ENCODE data around the gene CDON. TPM values are rescaled to one million over a fixed set of nuclear protein-coding genes. Genes with fewer than 3 reads are reported as not detected.
A peak's percentile ranks its signal among the peaks of the same experiment; 100 is the strongest.

CDON gene
- total and polyA plus RNA-seq, 2 of the 13 experiments (the other 11 are each of a cell fraction or from before 2014, with no cell fraction given) = 9.6 to 12.8 TPM

DNA sequence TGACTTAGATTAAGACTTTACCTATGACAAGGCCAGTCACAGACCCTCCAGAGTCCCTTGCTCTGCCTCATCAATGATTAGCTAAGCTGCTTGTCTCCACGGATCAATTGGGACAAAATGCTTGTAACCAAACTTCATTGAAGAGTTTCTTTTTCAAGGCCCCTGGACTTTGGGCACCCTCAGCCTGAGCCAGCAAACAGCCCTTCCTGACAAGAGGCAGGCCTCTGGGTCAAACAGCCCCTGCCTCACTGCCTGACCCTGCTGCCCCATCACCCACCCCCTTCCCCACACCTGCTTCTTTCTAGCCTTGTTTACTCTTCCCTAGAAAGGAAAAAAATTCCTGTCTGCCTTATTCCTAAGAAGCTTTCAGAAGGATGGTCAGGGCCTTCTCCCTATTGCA is 26.3 kb upstream of the CDON start (continued):
- TF ChIP-seq ZNF318 (CRISPR knock-in tag; IDR thresholded peaks at IDR 0.05) (no peak), SOX6 (IDR thresholded peaks at IDR 0.05) (no peak), SOX6 (CRISPR knock-in tag; IDR thresholded peaks at IDR 0.05) (peak; percentile 88), ZBTB3 (CRISPR knock-in tag; IDR thresholded peaks at IDR 0.05; ENCODE audit: borderline replicate concordance, low read depth) (no peak), YEATS4 (CRISPR knock-in tag; IDR thresholded peaks at IDR 0.05; ENCODE audit: borderline replicate concordance) (peak; percentile 50; the same call in 1 of the 2 replicates), ARNT2 (CRISPR knock-in tag; IDR thresholded peaks at IDR 0.05; ENCODE audit: low read depth) (no peak), PRMT3 (CRISPR knock-in tag; IDR thresholded peaks at IDR 0.05; ENCODE audit: borderline replicate concordance, low read depth) (no peak), SMC3 (IDR thresholded peaks at IDR 0.05; ENCODE audit: low read length) (no peak), FOXJ3 (CRISPR knock-in tag; IDR thresholded peaks at IDR 0.05; ENCODE audit: borderline replicate concordance) (peak; percentile 71; the same call in 1 of the 2 replicates)
- TF ChIP-seq, protein P1, sequence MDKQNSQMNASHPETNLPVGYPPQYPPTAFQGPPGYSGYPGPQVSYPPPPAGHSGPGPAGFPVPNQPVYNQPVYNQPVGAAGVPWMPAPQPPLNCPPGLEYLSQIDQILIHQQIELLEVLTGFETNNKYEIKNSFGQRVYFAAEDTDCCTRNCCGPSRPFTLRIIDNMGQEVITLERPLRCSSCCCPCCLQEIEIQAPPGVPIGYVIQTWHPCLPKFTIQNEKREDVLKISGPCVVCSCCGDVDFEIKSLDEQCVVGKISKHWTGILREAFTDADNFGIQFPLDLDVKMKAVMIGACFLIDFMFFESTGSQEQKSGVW (CRISPR knock-in tag; IDR thresholded peaks at IDR 0.05; ENCODE audit: borderline replicate concordance) = no peak
- TF ChIP-seq, protein P2, sequence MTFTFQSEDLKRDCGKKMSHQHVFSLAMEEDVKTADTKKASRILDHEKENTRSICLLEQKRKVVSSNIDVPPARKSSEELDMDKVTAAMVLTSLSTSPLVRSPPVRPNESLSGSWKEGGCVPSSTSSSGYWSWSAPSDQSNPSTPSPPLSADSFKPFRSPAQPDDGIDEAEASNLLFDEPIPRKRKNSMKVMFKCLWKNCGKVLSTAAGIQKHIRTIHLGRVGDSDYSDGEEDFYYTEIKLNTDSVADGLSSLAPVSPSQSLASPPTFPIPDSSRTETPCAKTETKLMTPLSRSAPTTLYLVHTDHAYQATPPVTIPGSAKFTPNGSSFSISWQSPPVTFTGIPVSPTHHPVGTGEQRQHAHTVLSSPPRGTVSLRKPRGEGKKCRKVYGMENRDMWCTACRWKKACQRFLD (CRISPR knock-in tag; IDR thresholded peaks at IDR 0.05; ENCODE audit: borderline replicate concordance) = no peak
- TF ChIP-seq, protein P3, sequence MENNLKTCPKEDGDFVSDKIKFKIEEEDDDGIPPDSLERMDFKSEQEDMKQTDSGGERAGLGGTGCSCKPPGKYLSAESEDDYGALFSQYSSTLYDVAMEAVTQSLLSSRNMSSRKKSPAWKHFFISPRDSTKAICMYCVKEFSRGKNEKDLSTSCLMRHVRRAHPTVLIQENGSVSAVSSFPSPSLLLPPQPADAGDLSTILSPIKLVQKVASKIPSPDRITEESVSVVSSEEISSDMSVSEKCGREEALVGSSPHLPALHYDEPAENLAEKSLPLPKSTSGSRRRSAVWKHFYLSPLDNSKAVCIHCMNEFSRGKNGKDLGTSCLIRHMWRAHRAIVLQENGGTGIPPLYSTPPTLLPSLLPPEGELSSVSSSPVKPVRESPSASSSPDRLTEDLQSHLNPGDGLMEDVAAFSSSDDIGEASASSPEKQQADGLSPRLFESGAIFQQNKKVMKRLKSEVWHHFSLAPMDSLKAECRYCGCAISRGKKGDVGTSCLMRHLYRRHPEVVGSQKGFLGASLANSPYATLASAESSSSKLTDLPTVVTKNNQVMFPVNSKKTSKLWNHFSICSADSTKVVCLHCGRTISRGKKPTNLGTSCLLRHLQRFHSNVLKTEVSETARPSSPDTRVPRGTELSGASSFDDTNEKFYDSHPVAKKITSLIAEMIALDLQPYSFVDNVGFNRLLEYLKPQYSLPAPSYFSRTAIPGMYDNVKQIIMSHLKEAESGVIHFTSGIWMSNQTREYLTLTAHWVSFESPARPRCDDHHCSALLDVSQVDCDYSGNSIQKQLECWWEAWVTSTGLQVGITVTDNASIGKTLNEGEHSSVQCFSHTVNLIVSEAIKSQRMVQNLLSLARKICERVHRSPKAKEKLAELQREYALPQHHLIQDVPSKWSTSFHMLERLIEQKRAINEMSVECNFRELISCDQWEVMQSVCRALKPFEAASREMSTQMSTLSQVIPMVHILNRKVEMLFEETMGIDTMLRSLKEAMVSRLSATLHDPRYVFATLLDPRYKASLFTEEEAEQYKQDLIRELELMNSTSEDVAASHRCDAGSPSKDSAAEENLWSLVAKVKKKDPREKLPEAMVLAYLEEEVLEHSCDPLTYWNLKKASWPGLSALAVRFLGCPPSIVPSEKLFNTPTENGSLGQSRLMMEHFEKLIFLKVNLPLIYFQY (CRISPR knock-in tag; IDR thresholded peaks at IDR 0.05; ENCODE audit: borderline replicate concordance) = peak; percentile 29; the same call in 1 of the 2 replicates

Measured in HepG2 (cell line).